ENCODE results near the gene PLEKHB1. TPM values are rescaled to one million over a fixed set of nuclear protein-coding genes. Genes with fewer than 3 reads are reported as not detected.
"Not testable (repeated sequence)": the region's sequence is repeated elsewhere in the genome, so short reads cannot be mapped to it uniquely, and the experiment has no call there.

The PLEKHB1 gene
- total RNA-seq, 1 donor from 2014 or later = 5.5 TPM

DNA sequence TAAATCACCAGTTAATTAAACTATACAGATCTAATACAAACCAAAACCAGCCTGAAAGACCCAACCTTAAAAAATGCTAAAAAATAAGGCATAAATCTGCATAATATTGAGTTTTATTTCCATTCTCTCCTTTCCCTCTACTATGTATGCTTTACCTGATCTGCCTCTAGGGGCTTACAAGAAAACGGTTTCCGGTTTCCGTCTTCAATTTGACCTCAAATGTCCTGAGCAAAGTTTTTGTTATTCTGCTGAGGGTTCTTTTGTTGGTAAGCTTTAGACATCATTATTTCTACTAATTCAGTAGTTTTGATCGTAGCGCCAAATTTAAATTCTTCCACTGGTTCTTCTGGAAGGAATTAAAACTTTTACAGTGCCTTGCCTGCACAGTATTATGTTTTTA, 30.2 kb downstream of the PLEKHB1 start:
- DNase-seq (ENCODE audit: low spot score) = not testable (repeated sequence)

DNA sequence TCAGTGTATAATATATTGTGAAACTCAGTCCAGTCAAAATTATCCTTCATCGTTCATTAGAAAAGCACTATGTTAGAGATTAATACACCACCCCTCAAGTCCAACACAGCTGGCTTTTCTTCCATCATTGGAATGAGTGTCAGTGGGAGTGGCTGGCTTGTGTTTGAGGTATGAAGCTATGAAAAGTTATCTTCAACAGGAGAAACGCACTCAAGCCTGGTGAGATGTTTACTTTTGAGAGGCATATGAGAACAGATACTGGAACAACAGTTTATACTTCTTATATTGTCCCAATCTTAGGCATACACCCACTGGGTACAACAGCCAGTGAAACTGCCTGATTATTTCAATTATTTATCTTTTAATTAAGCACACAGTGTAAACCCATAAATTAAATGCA, 34.3 kb downstream of the PLEKHB1 start:
- no peak for DNase-seq (ENCODE audit: low spot score)

DNA sequence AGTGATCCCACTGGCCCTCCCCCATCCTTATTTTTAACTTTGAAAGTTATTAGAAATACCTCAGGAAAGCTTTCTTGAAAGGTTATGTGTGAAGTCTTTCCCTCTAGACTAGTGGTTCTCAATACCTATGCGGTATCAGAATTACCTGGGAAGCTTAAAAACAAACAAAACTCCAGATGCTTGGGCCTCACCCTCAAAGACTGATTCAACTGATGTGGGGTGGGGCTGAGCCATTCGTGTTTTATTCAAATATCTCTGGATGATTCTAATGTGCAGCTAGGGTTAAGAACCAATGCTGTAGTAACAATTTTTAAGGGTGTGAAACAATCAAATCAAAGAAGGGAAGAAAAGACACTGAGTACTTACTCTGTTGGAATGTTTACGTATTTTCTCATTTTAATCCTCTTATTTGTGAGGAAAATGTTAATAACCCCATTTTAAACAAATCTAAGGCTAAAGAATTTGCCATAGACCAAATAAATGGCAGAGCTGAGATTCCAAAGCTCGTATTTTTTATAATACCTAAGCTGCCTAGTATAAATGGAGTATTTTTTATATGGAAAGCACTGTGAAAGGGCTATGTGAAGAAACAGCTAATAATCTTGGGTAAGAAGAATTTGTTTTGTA, 47.6 kb downstream of the PLEKHB1 start:
- DNase-seq (ENCODE audit: low spot score) = no peak

DNA sequence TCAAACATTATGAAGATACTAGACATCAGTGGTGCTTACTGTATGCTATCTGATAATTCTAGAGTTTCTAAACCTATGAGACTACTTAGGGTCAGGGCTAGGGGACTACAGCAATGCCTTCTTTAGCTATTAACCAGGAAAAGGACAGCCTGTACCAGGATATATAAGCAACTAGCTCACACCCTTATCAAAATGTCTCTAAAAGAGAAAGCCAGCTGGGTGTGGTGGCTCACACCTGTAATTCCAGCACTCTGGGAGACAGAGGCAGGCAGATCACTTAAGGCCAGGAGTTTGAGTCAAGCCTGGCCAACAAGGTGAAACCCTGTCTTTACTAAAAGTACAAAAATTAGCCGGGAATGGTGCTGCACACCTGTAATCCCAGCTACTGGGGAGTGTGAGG, 58.7 kb downstream of the PLEKHB1 start:
- DNase-seq (ENCODE audit: low spot score) = no peak

DNA sequence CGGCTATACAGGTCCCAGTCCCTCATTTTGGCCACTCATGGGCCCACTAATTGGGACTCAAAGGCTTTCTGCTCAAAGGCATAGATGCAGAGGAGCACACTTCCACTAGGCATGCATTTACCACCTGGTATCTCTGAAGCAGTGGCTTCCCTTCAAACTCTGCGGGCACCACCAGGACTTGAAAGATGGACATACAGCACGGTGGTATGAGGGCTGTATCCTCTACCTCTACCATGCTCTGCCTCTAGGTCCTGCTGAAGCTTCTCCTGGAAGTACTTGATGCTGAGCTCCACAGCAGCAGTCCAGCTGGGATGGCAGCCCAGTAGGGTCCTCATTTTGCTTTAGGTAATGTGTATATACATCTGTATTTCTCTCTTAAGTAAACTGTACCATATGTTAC, 64.6 kb downstream of the PLEKHB1 start:
- DNase-seq (ENCODE audit: low spot score) = no peak

Other genes with a start within 250 kb of the PLEKHB1 start
- 22.6 TPM for gene FAM168A, start 48.5 kb upstream of the PLEKHB1 start, total RNA-seq (ENCODE audit: insufficient read depth, low replicate concordance)
- 73.4 TPM for gene RAB6A, start 114.5 kb downstream of the PLEKHB1 start, total RNA-seq (ENCODE audit: insufficient read depth, low replicate concordance)
- 22.1 TPM for gene MRPL48, start 141.3 kb downstream of the PLEKHB1 start, total RNA-seq (ENCODE audit: insufficient read depth, low replicate concordance)
- gene COA4, start 230.3 kb downstream of the PLEKHB1 start, total RNA-seq (ENCODE audit: insufficient read depth, low replicate concordance) = 35.6 TPM
- gene PAAF1, start 230.4 kb downstream of the PLEKHB1 start, total RNA-seq (ENCODE audit: insufficient read depth, low replicate concordance) = 12.5 TPM

Measured in umbilical cord (tissue), 2 donors.